K562 (cell line): ENCODE data around the gene ERC2. TPM values are rescaled to one million over a fixed set of nuclear protein-coding genes. Genes with fewer than 3 reads are reported as not detected.

Source experiments
- ATAC-seq: fragments of 200-7000 bp; cut with Tn5 transposase; 3 replicates; pipeline ENCODE4 v1.9.1; 2020; ENCODE audit warnings: moderate library complexity
- BruUV-seq: library from RNA; stranded (reverse); fragments of 400-500 nt; replicated peaks from 2 replicates; lab custom pipeline; 2021; lab: Mats Ljungman, UMichigan
- CTCF ChIA-PET: fragments of 300-600 bp; formaldehyde crosslinking; extraction: SDS; loops from one replicate; lab custom pipeline; 2021; ENCODE audit warnings: low intra/inter-chr PET ratio; lab: Yijun Ruan, JAX
- POLR2A ChIA-PET: fragments of 300-600, 350-650 bp; sonication (Branson Sonifier 250); formaldehyde crosslinking; extraction: SDS; loops from one replicate; lab custom pipeline; 2021; ENCODE audit warnings: antibody characterized with exemption, inconsistent platforms; lab: Yijun Ruan, JAX
- DNase-seq, 4 experiments: peaks; one replicate each; pipeline versions ENCODE4 v3.0.0 to v3.0.0-alpha.2; 2011 to 2018; ENCODE audit warnings: low spot score in 3 of 4, mixed read lengths in 3 of 4; ENCODE audit errors: extremely low read depth in 1 of 4
- FAIRE-seq: peaks from 2 replicates; lab custom pipeline; 2011; peaks lifted over from hg19 to GRCh38; lab: Jason Lieb, UNC
- H2AFZ ChIP-seq: 2 replicates; pipeline ENCODE4 v1.6.0; 2011; ENCODE audit warnings: low read depth, low read length, control low read depth, inconsistent platforms
- H3K27ac ChIP-seq: fragments of 200-600 bp; 3 replicates; pipeline ENCODE4 v1.8.0; 2011; ENCODE audit warnings: low read depth, mild to moderate bottlenecking, control low read depth, inconsistent platforms, low read length, moderate library complexity, mixed read lengths; ENCODE audit errors: extremely low read depth
- H3K27me3 ChIP-seq, 2 experiments: fragments of 300-600 bp in 1 of 2; 2 replicates in 1 of 2; 3 replicates in 1 of 2; pipeline versions ENCODE4 v1.6.0 to v1.8.0; 2011; ENCODE audit warnings: inconsistent platforms in 2 of 2, low read length in 2 of 2, mild to moderate bottlenecking in 1 of 2, mixed read lengths in 1 of 2, moderate library complexity in 1 of 2; ENCODE audit not compliant: control insufficient read depth in 2 of 2, insufficient read depth in 2 of 2
- H3K36me3 ChIP-seq: fragments of 300-600 bp; 3 replicates; pipeline ENCODE4 v1.8.0; 2011; ENCODE audit warnings: mild to moderate bottlenecking, low read length, inconsistent platforms; ENCODE audit not compliant: control insufficient read depth, insufficient read depth
- H3K4me1 ChIP-seq, 2 experiments: fragments of 200-600 bp in 1 of 2; replicated peaks in 1 of 2; 2 replicates in 1 of 2; 3 replicates in 1 of 2; pipeline versions ENCODE4 v1.5.1 to v1.8.0; 2011; ENCODE audit warnings: inconsistent platforms in 2 of 2, low read length in 2 of 2, mild to moderate bottlenecking in 1 of 2, mixed read lengths in 1 of 2, moderate library complexity in 1 of 2; ENCODE audit not compliant: control insufficient read depth in 2 of 2, insufficient read depth in 2 of 2
- H3K4me2 ChIP-seq: 2 replicates; pipeline ENCODE4 v1.6.1; 2011; ENCODE audit warnings: low read length, control low read depth, inconsistent platforms, mixed read lengths; ENCODE audit not compliant: insufficient read depth
- H3K4me3 ChIP-seq: fragments of 200-600 bp; sonication (generic), shearing (Covaris generic); 2 replicates; pipeline ENCODE4 v1.5.1; 2016; ENCODE audit warnings: control low read depth, inconsistent platforms
- H3K79me2 ChIP-seq: fragments of 200-600 bp; 3 replicates; pipeline ENCODE4 v1.8.0; 2011; ENCODE audit warnings: low read length, inconsistent platforms; ENCODE audit not compliant: control insufficient read depth, insufficient read depth
- H3K9ac ChIP-seq, 2 experiments: 2 replicates each; pipeline versions ENCODE4 v1.6.0 to v1.6.1; 2011; ENCODE audit warnings: low read depth in 2 of 2, low read length in 2 of 2, control low read depth in 1 of 2, inconsistent platforms in 1 of 2, mild to moderate bottlenecking in 1 of 2, mixed read lengths in 1 of 2; ENCODE audit not compliant: insufficient read depth in 1 of 2
- H3K9me1 ChIP-seq: one replicate; pipeline ENCODE4 v1.6.0; 2011; ENCODE audit warnings: inconsistent platforms, mild to moderate bottlenecking, low read length, moderate library complexity; ENCODE audit not compliant: control insufficient read depth, insufficient read depth
- H3K9me3 ChIP-seq: replicated peaks from 2 replicates; pipeline ENCODE4 v1.5.1; 2011; ENCODE audit warnings: low read depth, low read length, inconsistent platforms; ENCODE audit not compliant: control insufficient read depth, insufficient read depth
- H4K20me1 ChIP-seq: replicated peaks from 2 replicates; pipeline ENCODE4 v1.6.1; 2011; ENCODE audit warnings: low read length, inconsistent platforms, mixed read lengths; ENCODE audit not compliant: control insufficient read depth, insufficient read depth
- CCNT2 ChIP-seq: IDR thresholded peaks from 2 replicates; pipeline ENCODE4 v1.6.1; 2011; ENCODE audit warnings: borderline replicate concordance, low read depth, mild to moderate bottlenecking, moderate library complexity, mixed read lengths, low read length; ENCODE audit not compliant: insufficient read length; ENCODE audit errors: extremely low read depth
- CHD4 ChIP-seq: fragments of 200-600 bp; sonication (generic); IDR thresholded peaks from 3 replicates; pipeline ENCODE4 v1.6.1; 2012; ENCODE audit warnings: low read depth, mild to moderate bottlenecking, mixed read lengths, low read length, inconsistent platforms; ENCODE audit not compliant: insufficient read depth, insufficient replicate concordance, poor library complexity, severe bottlenecking
- NFRKB ChIP-seq: fragments of 450-650 bp; IDR thresholded peaks from 2 replicates; pipeline ENCODE4 v1.6.1; 2016; ENCODE audit warnings: low read depth
- PYGO2 ChIP-seq: fragments of 450-650 bp; IDR thresholded peaks from 2 replicates; pipeline ENCODE4 v1.6.1; 2016; ENCODE audit warnings: mild to moderate bottlenecking, missing genetic modification characterization, moderate library complexity, missing compliant biosample characterization
- ZNF324 ChIP-seq: fragments of 250-450 bp; sonication (Bioruptor Pico); IDR thresholded peaks from 2 replicates; pipeline ENCODE4 v1.4.0; 2020; ENCODE audit warnings: mild to moderate bottlenecking
- WGBS: fragments of 100-300 bp; shearing (Covaris generic); methylation state at CpG from one replicate; pipeline ENCODE4 v1.1.6; 2016; ENCODE audit warnings: low coverage, mixed read lengths; ENCODE audit not compliant: insufficient coverage; ENCODE audit errors: missing lambda C conversion rate; 5-methylcytosine and 5-hydroxymethylcytosine counted together
- in situ Hi-C: fragments of 300-500 bp; cut with MboI; formaldehyde crosslinking; loops from 4 replicates; pipeline ENCODE4 v1.15.0; 2018; ENCODE audit warnings: inconsistent platforms, mixed read lengths
- intact Hi-C: fragments of 100-400 bp; cut with micrococcal nuclease; formaldehyde crosslinking; loops from 2 replicates; pipeline ENCODE4 v1.14.2; 2022
- polyA plus RNA-seq, 8 experiments: library from polyadenylated mRNA; depleted of rRNA in 4 of 8; stranded (reverse) in 5 of 8; unstranded in 3 of 8; fragments of >200 nt; fragmentation: Nextera tagmentation in 2 of 8; fragmentation: Illumina TruSeq in 1 of 8; extraction: Ambion mirVana in 2 of 8; extraction: Trizol in 1 of 8; gene quantifications; 2 replicates each; pipeline versions ENCODE4 v1.2.1 to v1.2.3, GENCODE V29; 2011 to 2014; ENCODE audit warnings: inconsistent platforms in 1 of 8, missing spikeins in 1 of 8
- total RNA-seq, 7 experiments: library from RNA; depleted of rRNA in 6 of 7; stranded (reverse); fragments of >200 nt in 6 of 7; fragmentation: Illumina TruSeq in 2 of 7; extraction: Trizol in 2 of 7; gene quantifications; 2 replicates each; pipeline versions ENCODE4 v1.2.1 to v1.2.3, GENCODE V29; 2011 to 2021; ENCODE audit warnings: low replicate concordance in 1 of 7
- TF ChIP-seq, protein P1 (sequence below): fragments of 150-350 bp; IDR thresholded peaks from 2 replicates; pipeline ENCODE4 v1.6.1; 2014; ENCODE audit warnings: low read depth, mild to moderate bottlenecking, low read length, borderline replicate concordance
- TF ChIP-seq, protein P2 (sequence below), 2 experiments: fragments of 450-650 bp in 1 of 2; sonication (generic) in 1 of 2; formaldehyde crosslinking in 1 of 2; IDR thresholded peaks in 1 of 2; conservative IDR thresholded peaks in 1 of 2; 2 replicates each; pipeline versions ENCODE4 v1.6.1 to v1.8.1; 2016 to 2023; ENCODE audit warnings: mild to moderate bottlenecking in 2 of 2, moderate library complexity in 2 of 2, inconsistent platforms in 1 of 2, missing genetic modification reagents in 1 of 2
- TF ChIP-seq, protein P3 (sequence below): fragments of 450-650 bp; IDR thresholded peaks from 2 replicates; pipeline ENCODE4 v1.7.1; 2018; ENCODE audit warnings: mild to moderate bottlenecking, low read depth; ENCODE audit not compliant: partially characterized antibody

Gene ERC2
- total and polyA plus RNA-seq, 9 of the 15 experiments (the other 6 are each of a cell fraction or from before 2014, with no cell fraction given): 0.04 to 0.18 (median 0.07) TPM; not detected in 2

DNA sequence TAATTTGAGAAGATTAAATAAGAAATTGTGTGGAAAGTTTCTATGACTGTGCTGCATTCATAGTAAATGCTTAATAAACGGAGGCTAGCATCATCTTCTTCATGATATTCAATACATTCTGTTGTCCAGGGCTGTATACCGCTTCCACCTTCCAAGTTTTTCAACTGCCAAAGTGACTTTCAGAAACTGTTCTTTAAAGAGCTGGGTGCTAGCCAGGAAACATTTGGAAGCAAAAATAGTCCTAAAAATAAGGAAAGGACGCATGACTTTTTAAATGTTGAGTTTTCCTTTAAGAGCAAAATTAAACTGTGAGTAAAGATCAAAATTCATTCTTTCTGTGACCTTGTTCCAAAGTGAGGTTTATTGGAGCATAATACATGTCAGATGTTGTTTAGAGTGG is 9.4 kb upstream of the ERC2 start:
- no peak for TF ChIP-seq CHD4
- TF ChIP-seq NFRKB: no peak
- TF ChIP-seq, protein P1, sequence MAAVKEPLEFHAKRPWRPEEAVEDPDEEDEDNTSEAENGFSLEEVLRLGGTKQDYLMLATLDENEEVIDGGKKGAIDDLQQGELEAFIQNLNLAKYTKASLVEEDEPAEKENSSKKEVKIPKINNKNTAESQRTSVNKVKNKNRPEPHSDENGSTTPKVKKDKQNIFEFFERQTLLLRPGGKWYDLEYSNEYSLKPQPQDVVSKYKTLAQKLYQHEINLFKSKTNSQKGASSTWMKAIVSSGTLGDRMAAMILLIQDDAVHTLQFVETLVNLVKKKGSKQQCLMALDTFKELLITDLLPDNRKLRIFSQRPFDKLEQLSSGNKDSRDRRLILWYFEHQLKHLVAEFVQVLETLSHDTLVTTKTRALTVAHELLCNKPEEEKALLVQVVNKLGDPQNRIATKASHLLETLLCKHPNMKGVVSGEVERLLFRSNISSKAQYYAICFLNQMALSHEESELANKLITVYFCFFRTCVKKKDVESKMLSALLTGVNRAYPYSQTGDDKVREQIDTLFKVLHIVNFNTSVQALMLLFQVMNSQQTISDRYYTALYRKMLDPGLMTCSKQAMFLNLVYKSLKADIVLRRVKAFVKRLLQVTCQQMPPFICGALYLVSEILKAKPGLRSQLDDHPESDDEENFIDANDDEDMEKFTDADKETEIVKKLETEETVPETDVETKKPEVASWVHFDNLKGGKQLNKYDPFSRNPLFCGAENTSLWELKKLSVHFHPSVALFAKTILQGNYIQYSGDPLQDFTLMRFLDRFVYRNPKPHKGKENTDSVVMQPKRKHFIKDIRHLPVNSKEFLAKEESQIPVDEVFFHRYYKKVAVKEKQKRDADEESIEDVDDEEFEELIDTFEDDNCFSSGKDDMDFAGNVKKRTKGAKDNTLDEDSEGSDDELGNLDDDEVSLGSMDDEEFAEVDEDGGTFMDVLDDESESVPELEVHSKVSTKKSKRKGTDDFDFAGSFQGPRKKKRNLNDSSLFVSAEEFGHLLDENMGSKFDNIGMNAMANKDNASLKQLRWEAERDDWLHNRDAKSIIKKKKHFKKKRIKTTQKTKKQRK: no peak
- TF ChIP-seq, protein P2, sequence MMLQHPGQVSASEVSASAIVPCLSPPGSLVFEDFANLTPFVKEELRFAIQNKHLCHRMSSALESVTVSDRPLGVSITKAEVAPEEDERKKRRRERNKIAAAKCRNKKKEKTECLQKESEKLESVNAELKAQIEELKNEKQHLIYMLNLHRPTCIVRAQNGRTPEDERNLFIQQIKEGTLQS (IDR thresholded peaks at IDR 0.05): no peak
- TF ChIP-seq, protein P2 (CRISPR knock-in tag; conservative IDR thresholded peaks at IDR 0.05): no peak
- TF ChIP-seq CCNT2: no peak
- no peak for TF ChIP-seq PYGO2 (tag)
- no peak for TF ChIP-seq ZNF324 (CRISPR knock-in tag)
- TF ChIP-seq, protein P3, sequence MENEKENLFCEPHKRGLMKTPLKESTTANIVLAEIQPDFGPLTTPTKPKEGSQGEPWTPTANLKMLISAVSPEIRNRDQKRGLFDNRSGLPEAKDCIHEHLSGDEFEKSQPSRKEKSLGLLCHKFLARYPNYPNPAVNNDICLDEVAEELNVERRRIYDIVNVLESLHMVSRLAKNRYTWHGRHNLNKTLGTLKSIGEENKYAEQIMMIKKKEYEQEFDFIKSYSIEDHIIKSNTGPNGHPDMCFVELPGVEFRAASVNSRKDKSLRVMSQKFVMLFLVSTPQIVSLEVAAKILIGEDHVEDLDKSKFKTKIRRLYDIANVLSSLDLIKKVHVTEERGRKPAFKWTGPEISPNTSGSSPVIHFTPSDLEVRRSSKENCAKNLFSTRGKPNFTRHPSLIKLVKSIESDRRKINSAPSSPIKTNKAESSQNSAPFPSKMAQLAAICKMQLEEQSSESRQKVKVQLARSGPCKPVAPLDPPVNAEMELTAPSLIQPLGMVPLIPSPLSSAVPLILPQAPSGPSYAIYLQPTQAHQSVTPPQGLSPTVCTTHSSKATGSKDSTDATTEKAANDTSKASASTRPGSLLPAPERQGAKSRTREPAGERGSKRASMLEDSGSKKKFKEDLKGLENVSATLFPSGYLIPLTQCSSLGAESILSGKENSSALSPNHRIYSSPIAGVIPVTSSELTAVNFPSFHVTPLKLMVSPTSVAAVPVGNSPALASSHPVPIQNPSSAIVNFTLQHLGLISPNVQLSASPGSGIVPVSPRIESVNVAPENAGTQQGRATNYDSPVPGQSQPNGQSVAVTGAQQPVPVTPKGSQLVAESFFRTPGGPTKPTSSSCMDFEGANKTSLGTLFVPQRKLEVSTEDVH: no peak
- Histone ChIP-seq H3K27ac (no peak overlapping the region), H3K4me3 (no peak overlapping the region), H3K4me2 (no peak overlapping the region), H3K9me3 (no peaks in the 10 kb centered on the region), H3K4me1 (no peaks in the 10 kb centered on the region), H4K20me1 (no peaks in the 10 kb centered on the region), H3K9me1 (no peaks in the 10 kb centered on the region), H3K27me3 (no peaks in the 10 kb centered on the region; a peak in 1 of 5 replicates), H2AFZ (no peak overlapping the region), H3K9ac (no peak overlapping the region), H3K79me2 (no peaks in the 10 kb centered on the region), H3K36me3 (no peaks in the 10 kb centered on the region)
- ChIA-PET CTCF (no interaction called here), POLR2A (no interaction called here)
- BruUV-seq: no TSS peak
- in situ Hi-C loops (no loop called here), intact Hi-C loops (no loop called here)
- no peak for FAIRE-seq
- 0% methylated on average over 2 of the region's 3 CpGs for WGBS
- no peak for DNase-seq
- no peak for ATAC-seq
